HepG2 (cell line): ENCODE results near the gene VPS9D1. TPM values are rescaled to one million over a fixed set of nuclear protein-coding genes. Genes with fewer than 3 reads are reported as not detected.
A peak's percentile ranks its signal among the peaks of the same experiment; 100 is the strongest.

Experiments
- ATF7-NPFF ChIP-seq: sonication (generic); formaldehyde crosslinking; IDR thresholded peaks from 2 replicates; pipeline ENCODE4 v1.8.1; 2023; ENCODE audit warnings: mild to moderate bottlenecking, low read depth, missing genetic modification reagents, moderate library complexity
- ATRX ChIP-seq: sonication (generic); formaldehyde crosslinking; IDR thresholded peaks from 2 replicates; pipeline ENCODE4 v1.4.0; 2020; ENCODE audit warnings: missing genetic modification reagents, borderline replicate concordance
- BCL3 ChIP-seq: sonication (generic); formaldehyde crosslinking; IDR thresholded peaks from 2 replicates; pipeline ENCODE4 v1.5.1; 2020; ENCODE audit warnings: mild to moderate bottlenecking, missing genetic modification reagents, moderate library complexity
- FOXP1 ChIP-seq, 2 experiments: fragments of 450-650 bp in 1 of 2; IDR thresholded peaks; 2 replicates each; pipeline ENCODE4 v1.6.1; 2017 to 2018; ENCODE audit warnings: antibody characterized with exemption in 1 of 2
- FOXP4 ChIP-seq: sonication (generic); formaldehyde crosslinking; IDR thresholded peaks from 2 replicates; pipeline ENCODE4 v1.4.0; 2020; ENCODE audit warnings: missing genetic modification reagents
- IKZF1 ChIP-seq: fragments of 450-650 bp; IDR thresholded peaks from 2 replicates; pipeline ENCODE4 v1.7.1; 2016
- NR2F2 ChIP-seq: IDR thresholded peaks from 2 replicates; pipeline ENCODE4 v1.6.1; 2012; ENCODE audit warnings: low read depth, inconsistent platforms, borderline replicate concordance
- RFXANK ChIP-seq: IDR thresholded peaks from 2 replicates; pipeline ENCODE4 v1.6.1; 2016
- TSC22D2 ChIP-seq: sonication (generic); formaldehyde crosslinking; IDR thresholded peaks from 2 replicates; pipeline ENCODE4 v1.5.1; 2020; ENCODE audit warnings: missing genetic modification reagents, mild to moderate bottlenecking, borderline replicate concordance
- XRCC5 ChIP-seq: fragments of 200-400 bp; formaldehyde crosslinking; optimal IDR thresholded peaks from 2 replicates; pipeline ENCODE3; 2017; ENCODE audit warnings: mild to moderate bottlenecking, low read length
- ZNF281 ChIP-seq: sonication (generic); formaldehyde crosslinking; IDR thresholded peaks from 2 replicates; pipeline ENCODE4 v1.4.0; 2020; ENCODE audit warnings: missing genetic modification reagents, borderline replicate concordance
- ZNF687 ChIP-seq: sonication (generic); formaldehyde crosslinking; IDR thresholded peaks from 2 replicates; pipeline ENCODE4 v1.5.1; 2020; ENCODE audit warnings: mild to moderate bottlenecking, missing genetic modification reagents, moderate library complexity
- ZNF891 ChIP-seq: sonication (generic); formaldehyde crosslinking; IDR thresholded peaks from 2 replicates; pipeline ENCODE4 v1.5.0; 2020; ENCODE audit warnings: mild to moderate bottlenecking, missing genetic modification reagents
- polyA plus RNA-seq, 8 experiments: library from polyadenylated mRNA; depleted of rRNA in 3 of 8; stranded (reverse) in 7 of 8; unstranded in 1 of 8; fragments of >200 nt; fragmentation: Illumina TruSeq in 4 of 8; extraction: Trizol in 4 of 8; gene quantifications; 2 replicates each; pipeline versions ENCODE4 v1.2.1 to v1.2.3, GENCODE V29; 2011 to 2016; ENCODE audit warnings: low read depth in 4 of 8, missing spikeins in 1 of 8, mixed read lengths in 1 of 8; ENCODE audit not compliant: insufficient read depth in 1 of 8
- total RNA-seq, 5 experiments: library from RNA; depleted of rRNA; stranded (reverse); fragments of >200 nt; fragmentation: Illumina TruSeq; extraction: Trizol; gene quantifications; 2 replicates each; pipeline ENCODE4 v1.2.3, GENCODE V29; 2016; ENCODE audit warnings: low read depth in 1 of 5
- TF ChIP-seq, protein P1 (sequence below): sonication (generic); formaldehyde crosslinking; conservative IDR thresholded peaks from 2 replicates; pipeline ENCODE4 v1.4.0; 2020; ENCODE audit warnings: missing genetic modification reagents
- TF ChIP-seq, protein P2 (sequence below): sonication (generic); formaldehyde crosslinking; IDR thresholded peaks from 2 replicates; pipeline ENCODE4 v1.4.0; 2020; ENCODE audit warnings: mild to moderate bottlenecking, missing genetic modification reagents

VPS9D1 gene
- total and polyA plus RNA-seq, 2 of the 13 experiments (the other 11 are each of a cell fraction or from before 2014, with no cell fraction given) = 10.1 to 13.2 TPM

DNA sequence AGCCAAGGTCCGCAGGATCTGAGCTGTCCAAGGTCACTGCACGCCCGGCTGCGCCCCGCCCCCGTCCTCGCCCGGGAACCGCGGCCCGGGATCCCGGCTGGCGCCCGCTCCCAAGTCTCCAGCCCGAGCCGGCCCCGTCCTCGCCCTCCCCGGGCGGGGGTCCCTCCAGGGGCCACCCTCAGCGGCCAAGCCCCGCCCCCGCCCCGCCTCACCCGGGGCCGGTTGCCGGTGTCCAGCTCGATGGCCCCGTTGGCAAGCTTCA, 216 bp downstream of the VPS9D1 start (continued):
- TF ChIP-seq, protein P1, sequence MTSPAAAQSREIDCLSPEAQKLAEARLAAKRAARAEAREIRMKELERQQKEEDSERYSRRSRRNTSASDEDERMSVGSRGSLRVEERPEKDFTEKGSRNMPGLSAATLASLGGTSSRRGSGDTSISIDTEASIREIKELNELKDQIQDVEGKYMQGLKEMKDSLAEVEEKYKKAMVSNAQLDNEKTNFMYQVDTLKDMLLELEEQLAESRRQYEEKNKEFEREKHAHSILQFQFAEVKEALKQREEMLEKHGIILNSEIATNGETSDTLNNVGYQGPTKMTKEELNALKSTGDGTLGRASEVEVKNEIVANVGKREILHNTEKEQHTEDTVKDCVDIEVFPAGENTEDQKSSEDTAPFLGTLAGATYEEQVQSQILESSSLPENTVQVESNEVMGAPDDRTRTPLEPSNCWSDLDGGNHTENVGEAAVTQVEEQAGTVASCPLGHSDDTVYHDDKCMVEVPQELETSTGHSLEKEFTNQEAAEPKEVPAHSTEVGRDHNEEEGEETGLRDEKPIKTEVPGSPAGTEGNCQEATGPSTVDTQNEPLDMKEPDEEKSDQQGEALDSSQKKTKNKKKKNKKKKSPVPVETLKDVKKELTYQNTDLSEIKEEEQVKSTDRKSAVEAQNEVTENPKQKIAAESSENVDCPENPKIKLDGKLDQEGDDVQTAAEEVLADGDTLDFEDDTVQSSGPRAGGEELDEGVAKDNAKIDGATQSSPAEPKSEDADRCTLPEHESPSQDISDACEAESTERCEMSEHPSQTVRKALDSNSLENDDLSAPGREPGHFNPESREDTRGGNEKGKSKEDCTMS (CRISPR knock-in tag) = no peak
- TF ChIP-seq FOXP4 (CRISPR knock-in tag) (no peak), TSC22D2 (CRISPR knock-in tag) (no peak), ATF7-NPFF (CRISPR knock-in tag) (no peak), RFXANK (CRISPR knock-in tag) (no peak), NR2F2 (no peak), FOXP1 (IDR thresholded peaks at IDR 0.05) (no peak), FOXP1 (CRISPR knock-in tag; IDR thresholded peaks at IDR 0.05) (no peak), ZNF687 (CRISPR knock-in tag) (no peak), BCL3 (CRISPR knock-in tag) (no peak; the same call in 1 of the 2 replicates), ZNF281 (CRISPR knock-in tag) (peak; percentile 40), ZNF891 (CRISPR knock-in tag) (no peak), ATRX (CRISPR knock-in tag) (no peak), XRCC5 (no peak), IKZF1 (no peak)
- TF ChIP-seq, protein P2, sequence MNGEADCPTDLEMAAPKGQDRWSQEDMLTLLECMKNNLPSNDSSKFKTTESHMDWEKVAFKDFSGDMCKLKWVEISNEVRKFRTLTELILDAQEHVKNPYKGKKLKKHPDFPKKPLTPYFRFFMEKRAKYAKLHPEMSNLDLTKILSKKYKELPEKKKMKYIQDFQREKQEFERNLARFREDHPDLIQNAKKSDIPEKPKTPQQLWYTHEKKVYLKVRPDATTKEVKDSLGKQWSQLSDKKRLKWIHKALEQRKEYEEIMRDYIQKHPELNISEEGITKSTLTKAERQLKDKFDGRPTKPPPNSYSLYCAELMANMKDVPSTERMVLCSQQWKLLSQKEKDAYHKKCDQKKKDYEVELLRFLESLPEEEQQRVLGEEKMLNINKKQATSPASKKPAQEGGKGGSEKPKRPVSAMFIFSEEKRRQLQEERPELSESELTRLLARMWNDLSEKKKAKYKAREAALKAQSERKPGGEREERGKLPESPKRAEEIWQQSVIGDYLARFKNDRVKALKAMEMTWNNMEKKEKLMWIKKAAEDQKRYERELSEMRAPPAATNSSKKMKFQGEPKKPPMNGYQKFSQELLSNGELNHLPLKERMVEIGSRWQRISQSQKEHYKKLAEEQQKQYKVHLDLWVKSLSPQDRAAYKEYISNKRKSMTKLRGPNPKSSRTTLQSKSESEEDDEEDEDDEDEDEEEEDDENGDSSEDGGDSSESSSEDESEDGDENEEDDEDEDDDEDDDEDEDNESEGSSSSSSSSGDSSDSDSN = no peak
